ENCODE data around the gene THSD4. TPM values are rescaled to one million over a fixed set of nuclear protein-coding genes. Genes with fewer than 3 reads are reported as not detected.
"Not testable (repeated sequence)": the region's sequence is repeated elsewhere in the genome, so short reads cannot be mapped to it uniquely, and the experiment has no call there.

The THSD4 gene
- total RNA-seq, 2 experiments from 2014 or later = not detected

DNA sequence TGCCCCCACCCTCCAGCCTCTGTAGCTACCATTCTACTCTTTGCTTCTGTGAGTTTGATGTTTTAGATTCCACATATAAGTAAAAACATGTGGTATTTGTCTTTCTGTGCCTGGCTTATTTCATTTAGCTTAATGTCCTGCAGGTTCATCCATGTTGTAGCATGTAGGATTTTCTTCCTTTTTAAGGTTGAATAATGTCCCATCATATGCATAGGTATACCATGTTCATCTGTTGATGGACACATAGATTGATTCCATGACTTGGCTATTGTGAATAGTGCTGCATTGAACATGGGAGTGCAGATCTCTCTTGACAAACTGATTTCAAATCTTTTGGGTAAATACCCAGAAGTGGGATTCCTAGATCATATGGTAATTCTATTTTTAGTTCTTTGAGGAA is 11.8 kb downstream of the THSD4 start:
- intact Hi-C loops (cut with micrococcal nuclease; ENCODE audit: unreplicated experiment) = no loop called here
- no peak for DNase-seq (ENCODE audit: low spot score)
- H2AFZ ChIP-seq (ENCODE audit: low read length) = no peak overlapping the region
- ChIA-PET POLR2A (no interaction called here), CTCF (ENCODE audit: unreplicated experiment) (no interaction called here)
- no peaks in the 10 kb centered on the region for H3K9me2 ChIP-seq (ENCODE audit: insufficient read depth, low read length)
- H4K20me1 ChIP-seq (ENCODE audit: insufficient read depth, low read length) = no peaks in the 10 kb centered on the region
- H3K36me3 ChIP-seq (ENCODE audit: insufficient read depth, low read length) = no peaks in the 10 kb centered on the region
- H3K79me2 ChIP-seq (ENCODE audit: insufficient read depth, low read depth, low read length) = no peaks in the 10 kb centered on the region
- H3K27ac ChIP-seq (ENCODE audit: low read depth, low read length, poor library complexity, severe bottlenecking) = no peak overlapping the region
- no peak overlapping the region for H3K4me2 ChIP-seq (ENCODE audit: low read length)
- no TSS peak for BruUV-seq (replicated peaks)
- no peak overlapping the region for H3K4me3 ChIP-seq (ENCODE audit: low read depth, low read length, poor library complexity, severe bottlenecking)
- TF ChIP-seq CTCF (conservative IDR thresholded peaks at IDR 0.05; ENCODE audit: low read length) (no peak), EZH2phosphoT487 (IDR thresholded peaks at IDR 0.05; ENCODE audit: borderline replicate concordance, low read depth, low read length) (no peak)
- no peaks in the 10 kb centered on the region for H3K9me3 ChIP-seq (ENCODE audit: low read length)
- no peaks in the 10 kb centered on the region for H3K4me1 ChIP-seq (ENCODE audit: insufficient read depth, low read length, poor library complexity, severe bottlenecking)

GRCh38 chr15:71128159-71128558 is 12.9 kb downstream of the THSD4 start:
- intact Hi-C loops (cut with micrococcal nuclease; ENCODE audit: unreplicated experiment); H3K9me2 ChIP-seq (ENCODE audit: insufficient read depth, low read length); BruUV-seq (replicated peaks); H3K4me2 ChIP-seq (ENCODE audit: low read length); POLR2A ChIA-PET; DNase-seq (ENCODE audit: low spot score); H3K27ac ChIP-seq (ENCODE audit: low read depth, low read length, poor library complexity, severe bottlenecking); H2AFZ ChIP-seq (ENCODE audit: low read length); H3K4me3 ChIP-seq (ENCODE audit: low read depth, low read length, poor library complexity, severe bottlenecking); H4K20me1 ChIP-seq (ENCODE audit: insufficient read depth, low read length); H3K9me3 ChIP-seq (ENCODE audit: low read length); H3K4me1 ChIP-seq (ENCODE audit: insufficient read depth, low read length, poor library complexity, severe bottlenecking); H3K79me2 ChIP-seq (ENCODE audit: insufficient read depth, low read depth, low read length); CTCF ChIA-PET (ENCODE audit: unreplicated experiment); H3K36me3 ChIP-seq (ENCODE audit: insufficient read depth, low read length): not testable (repeated sequence)

DNA sequence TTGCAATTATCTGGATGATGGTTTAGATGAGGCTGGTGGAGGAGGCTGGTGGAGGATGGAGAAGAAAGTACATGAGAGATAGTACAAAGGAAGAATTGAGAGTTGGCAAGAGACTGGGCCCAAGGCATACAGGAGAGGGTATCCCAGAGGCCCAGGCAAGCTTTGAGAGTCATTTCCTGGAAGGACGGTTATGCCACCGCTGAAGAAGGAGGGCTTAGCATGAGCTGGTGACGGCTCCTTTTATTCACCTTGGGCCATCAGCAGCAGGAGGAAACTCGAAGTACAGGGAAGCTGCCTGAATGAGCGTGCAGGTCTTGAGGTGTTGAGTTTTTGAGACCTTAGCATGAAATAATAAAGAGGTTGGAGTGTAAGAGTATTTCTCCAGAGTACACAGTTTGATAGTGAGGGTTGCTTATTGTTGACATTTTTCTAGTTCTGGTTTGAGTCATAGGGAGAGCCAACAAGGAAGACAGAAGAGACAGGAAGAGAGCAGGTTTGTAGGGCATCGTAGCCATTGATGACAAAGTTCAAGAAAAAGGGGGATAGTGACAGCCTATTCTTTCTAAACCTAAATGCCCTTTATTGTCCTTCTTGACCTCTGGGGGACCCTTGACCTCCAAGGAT is 13.8 kb downstream of the THSD4 start:
- DNase-seq (ENCODE audit: low spot score) = no peak
- no peak overlapping the region for H2AFZ ChIP-seq (ENCODE audit: low read length)
- no peaks in the 10 kb centered on the region for H3K36me3 ChIP-seq (ENCODE audit: insufficient read depth, low read length)
- no peaks in the 10 kb centered on the region for H4K20me1 ChIP-seq (ENCODE audit: insufficient read depth, low read length)
- BruUV-seq (replicated peaks) = no TSS peak
- H3K79me2 ChIP-seq (ENCODE audit: insufficient read depth, low read depth, low read length) = no peaks in the 10 kb centered on the region
- intact Hi-C loops (cut with micrococcal nuclease; ENCODE audit: unreplicated experiment) = no loop called here
- TF ChIP-seq CTCF (conservative IDR thresholded peaks at IDR 0.05; ENCODE audit: low read length) (no peak), EZH2phosphoT487 (IDR thresholded peaks at IDR 0.05; ENCODE audit: borderline replicate concordance, low read depth, low read length) (no peak)
- POLR2A ChIA-PET = no interaction called here
- H3K27ac ChIP-seq (ENCODE audit: low read depth, low read length, poor library complexity, severe bottlenecking) = no peak overlapping the region
- H3K4me2 ChIP-seq (ENCODE audit: low read length) = no peak overlapping the region
- H3K4me1 ChIP-seq (ENCODE audit: insufficient read depth, low read length, poor library complexity, severe bottlenecking) = no peaks in the 10 kb centered on the region
- H3K9me3 ChIP-seq (ENCODE audit: low read length) = no peaks in the 10 kb centered on the region
- H3K4me3 ChIP-seq (ENCODE audit: low read depth, low read length, poor library complexity, severe bottlenecking) = no peak overlapping the region
- CTCF ChIA-PET (ENCODE audit: unreplicated experiment) = no interaction called here
- no peaks in the 10 kb centered on the region for H3K9me2 ChIP-seq (ENCODE audit: insufficient read depth, low read length)
